Measurements from ENCODE around the gene NOS1AP.

NOS1AP gene

DNA sequence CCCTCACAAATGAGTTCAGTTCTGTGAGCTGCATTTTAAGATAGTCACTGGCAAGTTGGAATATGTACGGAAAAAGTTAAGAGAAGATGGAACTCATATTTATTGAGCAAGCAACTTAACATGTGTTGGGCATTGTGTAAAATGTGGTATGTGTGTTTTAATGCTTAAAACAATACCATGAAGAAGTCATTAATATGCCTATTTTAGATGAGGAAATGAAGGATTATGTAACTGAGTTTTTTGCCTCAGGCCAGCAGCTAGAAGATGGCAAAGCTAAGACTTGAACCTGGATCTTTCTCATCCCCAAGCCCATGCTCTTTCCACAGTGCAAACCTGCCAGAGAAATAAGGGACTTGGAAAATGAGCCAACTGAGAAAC lies 258.3 kb downstream of the NOS1AP start:
- TF ChIP-seq, protein P1, sequence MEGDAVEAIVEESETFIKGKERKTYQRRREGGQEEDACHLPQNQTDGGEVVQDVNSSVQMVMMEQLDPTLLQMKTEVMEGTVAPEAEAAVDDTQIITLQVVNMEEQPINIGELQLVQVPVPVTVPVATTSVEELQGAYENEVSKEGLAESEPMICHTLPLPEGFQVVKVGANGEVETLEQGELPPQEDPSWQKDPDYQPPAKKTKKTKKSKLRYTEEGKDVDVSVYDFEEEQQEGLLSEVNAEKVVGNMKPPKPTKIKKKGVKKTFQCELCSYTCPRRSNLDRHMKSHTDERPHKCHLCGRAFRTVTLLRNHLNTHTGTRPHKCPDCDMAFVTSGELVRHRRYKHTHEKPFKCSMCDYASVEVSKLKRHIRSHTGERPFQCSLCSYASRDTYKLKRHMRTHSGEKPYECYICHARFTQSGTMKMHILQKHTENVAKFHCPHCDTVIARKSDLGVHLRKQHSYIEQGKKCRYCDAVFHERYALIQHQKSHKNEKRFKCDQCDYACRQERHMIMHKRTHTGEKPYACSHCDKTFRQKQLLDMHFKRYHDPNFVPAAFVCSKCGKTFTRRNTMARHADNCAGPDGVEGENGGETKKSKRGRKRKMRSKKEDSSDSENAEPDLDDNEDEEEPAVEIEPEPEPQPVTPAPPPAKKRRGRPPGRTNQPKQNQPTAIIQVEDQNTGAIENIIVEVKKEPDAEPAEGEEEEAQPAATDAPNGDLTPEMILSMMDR (IDR thresholded peaks at IDR 0.05; ENCODE audit: low read length), result no peak
- no peak for TF ChIP-seq EZH2 (IDR thresholded peaks at IDR 0.05; ENCODE audit: borderline replicate concordance, low read length)
- H3F3A ChIP-seq (ENCODE audit: insufficient read depth, low read length), result no peaks in the 10 kb centered on the region
- H3K4me1 ChIP-seq (ENCODE audit: insufficient read depth, low read length, severe bottlenecking), result no peaks in the 10 kb centered on the region
- no peaks in the 10 kb centered on the region for H3K27me3 ChIP-seq (ENCODE audit: insufficient read depth, low read length)
- no peak overlapping the region for H2AFZ ChIP-seq (ENCODE audit: low read length)
- H3K9me2 ChIP-seq (ENCODE audit: low read depth, low read length), result no peaks in the 10 kb centered on the region
- H4K20me1 ChIP-seq (ENCODE audit: insufficient read depth, low read length), result no peaks in the 10 kb centered on the region
- no peaks in the 10 kb centered on the region for H3K79me2 ChIP-seq (ENCODE audit: insufficient read depth, low read length)
- H3K9me3 ChIP-seq (ENCODE audit: low read length), result no peaks in the 10 kb centered on the region
- H3K9ac ChIP-seq (ENCODE audit: low read length), result no peak overlapping the region
- no peak overlapping the region for H3K4me2 ChIP-seq (ENCODE audit: low read length)
- H3K36me3 ChIP-seq (ENCODE audit: insufficient read depth, low read length), result no peaks in the 10 kb centered on the region
- H3K4me3 ChIP-seq (ENCODE audit: low read depth, low read length, poor library complexity, severe bottlenecking), result no peak overlapping the region
- H3K27ac ChIP-seq (ENCODE audit: low read depth, low read length, poor library complexity, severe bottlenecking), result no peak overlapping the region

DNA sequence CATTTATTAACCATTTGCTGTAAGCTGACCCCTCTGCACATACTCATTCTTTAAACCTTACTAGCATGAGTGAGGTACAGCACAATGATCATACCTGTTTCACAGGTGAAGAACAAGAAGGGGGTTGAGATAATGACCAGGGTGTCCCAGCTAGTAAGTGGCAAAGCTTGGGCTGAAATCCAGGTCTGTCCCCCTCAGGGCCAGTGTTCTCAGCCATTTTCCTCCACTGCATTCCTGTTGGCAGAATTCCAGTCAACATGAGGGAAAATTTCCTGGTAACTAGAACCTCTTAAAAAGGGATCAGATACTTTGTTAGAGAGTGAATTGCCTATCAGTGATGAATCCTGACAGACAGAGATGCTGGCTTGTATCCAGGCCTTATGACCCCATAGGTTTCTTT lies 259.0 kb downstream of the NOS1AP start:
- Histone ChIP-seq H3F3A (ENCODE audit: insufficient read depth, low read length) (no peaks in the 10 kb centered on the region), H3K27me3 (ENCODE audit: insufficient read depth, low read length) (no peaks in the 10 kb centered on the region), H3K79me2 (ENCODE audit: insufficient read depth, low read length) (no peaks in the 10 kb centered on the region), H3K4me1 (ENCODE audit: insufficient read depth, low read length, severe bottlenecking) (no peaks in the 10 kb centered on the region), H4K20me1 (ENCODE audit: insufficient read depth, low read length) (no peaks in the 10 kb centered on the region), H3K9me2 (ENCODE audit: low read depth, low read length) (no peaks in the 10 kb centered on the region), H3K9ac (ENCODE audit: low read length) (no peak overlapping the region), H3K4me2 (ENCODE audit: low read length) (no peak overlapping the region), H3K27ac (ENCODE audit: low read depth, low read length, poor library complexity, severe bottlenecking) (no peak overlapping the region), H3K4me3 (ENCODE audit: low read depth, low read length, poor library complexity, severe bottlenecking) (no peak overlapping the region), H3K9me3 (ENCODE audit: low read length) (no peaks in the 10 kb centered on the region), H2AFZ (ENCODE audit: low read length) (no peak overlapping the region), H3K36me3 (ENCODE audit: insufficient read depth, low read length) (no peaks in the 10 kb centered on the region)
- no peak for TF ChIP-seq EZH2 (IDR thresholded peaks at IDR 0.05; ENCODE audit: borderline replicate concordance, low read length)
- TF ChIP-seq, protein P1 (IDR thresholded peaks at IDR 0.05; ENCODE audit: low read length), result no peak

DNA sequence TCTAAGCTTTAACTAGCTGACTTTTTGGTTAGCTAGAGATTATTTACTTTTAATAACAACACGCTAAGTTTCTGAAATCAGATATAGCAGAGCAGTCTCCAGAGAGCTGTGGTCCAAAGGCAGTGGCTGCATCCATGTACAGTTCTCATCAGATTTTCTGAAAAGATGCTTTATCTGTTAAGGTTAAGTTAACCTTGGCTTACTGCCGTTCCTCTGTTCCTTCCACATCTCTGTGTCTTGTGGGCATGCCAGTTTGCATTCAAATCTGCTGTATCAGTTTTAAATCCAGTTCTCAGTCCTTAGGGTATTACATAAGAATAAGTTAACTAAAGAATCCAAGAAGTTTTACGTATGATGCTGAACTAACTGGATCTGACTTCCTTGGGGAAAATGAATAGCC lies 260.3 kb downstream of the NOS1AP start:
- no peak overlapping the region for H3K27ac ChIP-seq (ENCODE audit: low read depth, low read length, poor library complexity, severe bottlenecking)
- H3K36me3 ChIP-seq (ENCODE audit: insufficient read depth, low read length), result no peaks in the 10 kb centered on the region
- no peaks in the 10 kb centered on the region for H3K4me1 ChIP-seq (ENCODE audit: insufficient read depth, low read length, severe bottlenecking)
- no peaks in the 10 kb centered on the region for H3K27me3 ChIP-seq (ENCODE audit: insufficient read depth, low read length)
- no peaks in the 10 kb centered on the region for H3K9me2 ChIP-seq (ENCODE audit: low read depth, low read length)
- no peak for TF ChIP-seq EZH2 (IDR thresholded peaks at IDR 0.05; ENCODE audit: borderline replicate concordance, low read length)
- TF ChIP-seq, protein P1 (IDR thresholded peaks at IDR 0.05; ENCODE audit: low read length), result no peak
- no peak overlapping the region for H2AFZ ChIP-seq (ENCODE audit: low read length)
- no peak overlapping the region for H3K4me3 ChIP-seq (ENCODE audit: low read depth, low read length, poor library complexity, severe bottlenecking)
- no peak overlapping the region for H3K9ac ChIP-seq (ENCODE audit: low read length)
- no peaks in the 10 kb centered on the region for H3K9me3 ChIP-seq (ENCODE audit: low read length)
- no peaks in the 10 kb centered on the region for H4K20me1 ChIP-seq (ENCODE audit: insufficient read depth, low read length)
- no peaks in the 10 kb centered on the region for H3F3A ChIP-seq (ENCODE audit: insufficient read depth, low read length)
- no peaks in the 10 kb centered on the region for H3K79me2 ChIP-seq (ENCODE audit: insufficient read depth, low read length)
- no peak overlapping the region for H3K4me2 ChIP-seq (ENCODE audit: low read length)

Data from OCI-LY1 (cell line).